ENCODE results near the gene TSPAN3.

- no peak for TF ChIP-seq GATA2 (IDR thresholded peaks at IDR 0.05; ENCODE audit: low read depth, low read length)
- no peak for TF ChIP-seq GATA3 (IDR thresholded peaks at IDR 0.05; ENCODE audit: low read depth, low read length)
Observed at GRCh38 chr15:77001966-77002365, 68.9 kb downstream of the TSPAN3 start.
